Lower leg skin (tissue), 4 donors: Measurements from ENCODE around the gene MCUB. TPM values are rescaled to one million over a fixed set of nuclear protein-coding genes. Genes with fewer than 3 reads are reported as not detected.
"Not testable (repeated sequence)": the region's sequence is repeated elsewhere in the genome, so short reads cannot be mapped to it uniquely, and the experiment has no call there.

Experiments used
- DNase-seq, 2 donors: peaks; one replicate each; pipeline ENCODE4 v3.0.0-alpha.2; 2019; ENCODE audit warnings: low spot score in 2 of 2
- H3K4me3 ChIP-seq: fragments of 200-600 bp; sonication (generic); 2 replicates; pipeline ENCODE4 v1.5.1; 2017; ENCODE audit warnings: mild to moderate bottlenecking, low read depth; ENCODE audit not compliant: poor library complexity, severe bottlenecking
- CTCF ChIP-seq, 3 donors: fragments of 450-650 bp; IDR thresholded peaks; one replicate each; pipeline ENCODE4 v1.5.1; 2016; ENCODE audit warnings: antibody characterized with exemption in 3 of 3, mild to moderate bottlenecking in 3 of 3, moderate library complexity in 2 of 3
- POLR2A ChIP-seq, 2 donors: fragments of 450-650 bp; IDR thresholded peaks; one replicate each; pipeline ENCODE4 v1.6.1; 2016 to 2017; ENCODE audit warnings: antibody characterized with exemption in 2 of 2, mild to moderate bottlenecking in 1 of 2, moderate library complexity in 1 of 2
- WGBS, 2 donors: methylation state at CpG; one replicate each; pipeline ENCODE4 v1.1.5; 2018; 5-methylcytosine and 5-hydroxymethylcytosine counted together
- intact Hi-C: fragments of 100-400 bp; cut with DNase I; formaldehyde crosslinking; loops from one replicate; pipeline ENCODE4 v1.15.0; 2023; ENCODE audit warnings: low total_unique reads
- total RNA-seq, 4 donors: library from RNA; depleted of rRNA; stranded (reverse); fragments of >200 nt; gene quantifications; one replicate each; pipeline ENCODE4 v1.1.0, GENCODE V29; 2016

Gene MCUB
- total RNA-seq, 4 donors from 2014 or later = 11.8 to 84.9 (median 45.9) TPM

- H3K4me3 ChIP-seq = no peak overlapping the region
- WGBS, 2 donors = 87% methylated on average over 5 of the region's 5 CpGs
- no peak for DNase-seq
- intact Hi-C loops = no loop called here
- TF ChIP-seq CTCF (IDR thresholded peaks at IDR 0.05) (no peak), POLR2A (IDR thresholded peaks at IDR 0.05) (no peak)
Measured at GRCh38 chr4:109547394-109547793, 12.7 kb upstream of the MCUB start.

- no peak for DNase-seq
- WGBS, 2 donors = 57 to 60% methylated on average over 2 of the region's 2 CpGs
- intact Hi-C loops = no loop called here
- no peak overlapping the region for H3K4me3 ChIP-seq
- TF ChIP-seq POLR2A (IDR thresholded peaks at IDR 0.05) (no peak), CTCF (IDR thresholded peaks at IDR 0.05) (no peak)
Measured at GRCh38 chr4:109548655-109549054, 11.4 kb upstream of the MCUB start.

- intact Hi-C loops = no loop called here
- 87 to 95% methylated on average over 6 of the region's 6 CpGs for WGBS, 2 donors
- no peak overlapping the region for H3K4me3 ChIP-seq
- TF ChIP-seq POLR2A (IDR thresholded peaks at IDR 0.05) = no peak
- TF ChIP-seq CTCF (IDR thresholded peaks at IDR 0.05) = no peak
- DNase-seq = no peak
Measured at GRCh38 chr4:109552237-109552636, 7.8 kb upstream of the MCUB start.

GRCh38 chr4:109553130-109553529 is 6.9 kb upstream of the MCUB start:
- intact Hi-C loops = no loop called here
- TF ChIP-seq CTCF (IDR thresholded peaks at IDR 0.05) (no peak), POLR2A (IDR thresholded peaks at IDR 0.05) (no peak)
- WGBS, 2 donors = 93 to 95% methylated on average over 2 of the region's 2 CpGs
- no peak for DNase-seq
- H3K4me3 ChIP-seq = no peak overlapping the region

- intact Hi-C loops = no loop called here
- H3K4me3 ChIP-seq = no peak overlapping the region
- no peak for TF ChIP-seq CTCF (IDR thresholded peaks at IDR 0.05)
- TF ChIP-seq POLR2A (IDR thresholded peaks at IDR 0.05) = no peak
- 88 to 91% methylated on average over 3 of the region's 3 CpGs for WGBS, 2 donors
- no peak for DNase-seq
Measured at GRCh38 chr4:109554971-109555370, 5.1 kb upstream of the MCUB start.

- WGBS, 2 donors = 91 to 97% methylated on average over 13 to 17 of the region's 28 CpGs
- TF ChIP-seq CTCF (IDR thresholded peaks at IDR 0.05) (no peak), POLR2A (IDR thresholded peaks at IDR 0.05) (no peak)
- intact Hi-C loops = no loop called here
Measured at GRCh38 chr4:109557433-109557832, 2.6 kb upstream of the MCUB start.

GRCh38 chr4:109558095-109558494 is 2.0 kb upstream of the MCUB start:
- 91% methylated on average over 6 of the region's 6 CpGs for WGBS, 2 donors
- DNase-seq, intact Hi-C loops, H3K4me3 ChIP-seq: not testable (repeated sequence)

More at GRCh38 chr4:109557433-109557832, 2.6 kb upstream of the MCUB start:
- H3K4me3 ChIP-seq = no peak overlapping the region
- DNase-seq = no peak
